GM12873 (cell line): ENCODE measurements around the gene WDR13.

Experiments
- TF ChIP-seq, protein P1 (sequence below): IDR thresholded peaks from 2 replicates; pipeline ENCODE4 v1.5.1; 2012; ENCODE audit warnings: low read depth, mild to moderate bottlenecking, moderate library complexity, low read length, control low read depth; ENCODE audit not compliant: insufficient read depth; ENCODE audit errors: missing control alignments

Gene WDR13

DNA sequence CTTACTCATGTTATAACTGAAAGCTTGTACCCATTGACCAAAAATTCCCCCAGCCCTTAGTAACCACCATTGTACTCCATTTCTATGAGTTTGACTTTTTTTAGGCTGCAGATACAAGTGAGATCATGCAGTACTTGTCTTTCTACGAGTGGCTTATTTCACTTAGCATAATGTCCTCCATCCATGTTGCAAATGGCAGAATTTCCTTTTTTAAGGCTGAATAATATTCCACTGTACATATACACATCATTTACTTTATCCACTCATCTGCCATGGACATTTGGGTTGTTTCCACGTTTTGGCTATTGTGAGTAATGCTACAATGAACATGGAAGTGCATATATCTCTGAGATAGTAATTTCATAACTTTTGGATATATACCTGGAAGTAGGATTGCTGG, 12.6 kb upstream of the WDR13 start:
- TF ChIP-seq, protein P1, sequence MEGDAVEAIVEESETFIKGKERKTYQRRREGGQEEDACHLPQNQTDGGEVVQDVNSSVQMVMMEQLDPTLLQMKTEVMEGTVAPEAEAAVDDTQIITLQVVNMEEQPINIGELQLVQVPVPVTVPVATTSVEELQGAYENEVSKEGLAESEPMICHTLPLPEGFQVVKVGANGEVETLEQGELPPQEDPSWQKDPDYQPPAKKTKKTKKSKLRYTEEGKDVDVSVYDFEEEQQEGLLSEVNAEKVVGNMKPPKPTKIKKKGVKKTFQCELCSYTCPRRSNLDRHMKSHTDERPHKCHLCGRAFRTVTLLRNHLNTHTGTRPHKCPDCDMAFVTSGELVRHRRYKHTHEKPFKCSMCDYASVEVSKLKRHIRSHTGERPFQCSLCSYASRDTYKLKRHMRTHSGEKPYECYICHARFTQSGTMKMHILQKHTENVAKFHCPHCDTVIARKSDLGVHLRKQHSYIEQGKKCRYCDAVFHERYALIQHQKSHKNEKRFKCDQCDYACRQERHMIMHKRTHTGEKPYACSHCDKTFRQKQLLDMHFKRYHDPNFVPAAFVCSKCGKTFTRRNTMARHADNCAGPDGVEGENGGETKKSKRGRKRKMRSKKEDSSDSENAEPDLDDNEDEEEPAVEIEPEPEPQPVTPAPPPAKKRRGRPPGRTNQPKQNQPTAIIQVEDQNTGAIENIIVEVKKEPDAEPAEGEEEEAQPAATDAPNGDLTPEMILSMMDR: no peak

DNA sequence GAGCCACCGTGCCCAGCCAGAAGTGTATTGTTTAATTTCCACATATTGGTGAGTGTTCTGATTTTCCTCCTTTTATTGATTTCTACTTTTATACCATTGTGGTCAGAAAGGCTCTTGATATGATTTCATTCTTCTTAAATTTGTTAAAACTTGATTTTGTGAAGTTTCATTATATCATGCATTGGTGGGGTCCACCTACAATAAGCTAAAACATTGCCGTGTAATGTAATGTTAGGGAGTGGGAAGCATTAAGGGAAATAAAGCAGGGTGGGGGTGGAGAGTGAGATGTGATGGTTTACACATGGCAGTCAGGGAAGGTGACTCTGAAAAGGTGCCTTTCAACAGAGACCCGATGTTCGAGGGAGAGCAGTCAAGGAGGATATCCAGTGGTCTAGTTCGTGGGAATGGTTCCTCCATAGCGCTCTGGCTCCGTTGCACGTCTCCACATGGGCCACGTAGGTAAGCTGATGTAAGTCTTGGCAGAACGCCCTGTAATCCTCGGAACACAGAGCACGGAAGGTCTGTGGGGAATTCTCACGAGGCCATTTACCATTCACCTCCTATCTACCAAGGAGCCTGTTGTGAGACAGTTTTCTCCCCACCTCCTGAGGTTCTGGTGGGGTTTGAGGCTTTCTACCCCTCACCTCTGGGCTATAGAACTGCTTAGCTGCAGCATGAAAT, 7.7 kb upstream of the WDR13 start:
- TF ChIP-seq, protein P1: no peak

DNA sequence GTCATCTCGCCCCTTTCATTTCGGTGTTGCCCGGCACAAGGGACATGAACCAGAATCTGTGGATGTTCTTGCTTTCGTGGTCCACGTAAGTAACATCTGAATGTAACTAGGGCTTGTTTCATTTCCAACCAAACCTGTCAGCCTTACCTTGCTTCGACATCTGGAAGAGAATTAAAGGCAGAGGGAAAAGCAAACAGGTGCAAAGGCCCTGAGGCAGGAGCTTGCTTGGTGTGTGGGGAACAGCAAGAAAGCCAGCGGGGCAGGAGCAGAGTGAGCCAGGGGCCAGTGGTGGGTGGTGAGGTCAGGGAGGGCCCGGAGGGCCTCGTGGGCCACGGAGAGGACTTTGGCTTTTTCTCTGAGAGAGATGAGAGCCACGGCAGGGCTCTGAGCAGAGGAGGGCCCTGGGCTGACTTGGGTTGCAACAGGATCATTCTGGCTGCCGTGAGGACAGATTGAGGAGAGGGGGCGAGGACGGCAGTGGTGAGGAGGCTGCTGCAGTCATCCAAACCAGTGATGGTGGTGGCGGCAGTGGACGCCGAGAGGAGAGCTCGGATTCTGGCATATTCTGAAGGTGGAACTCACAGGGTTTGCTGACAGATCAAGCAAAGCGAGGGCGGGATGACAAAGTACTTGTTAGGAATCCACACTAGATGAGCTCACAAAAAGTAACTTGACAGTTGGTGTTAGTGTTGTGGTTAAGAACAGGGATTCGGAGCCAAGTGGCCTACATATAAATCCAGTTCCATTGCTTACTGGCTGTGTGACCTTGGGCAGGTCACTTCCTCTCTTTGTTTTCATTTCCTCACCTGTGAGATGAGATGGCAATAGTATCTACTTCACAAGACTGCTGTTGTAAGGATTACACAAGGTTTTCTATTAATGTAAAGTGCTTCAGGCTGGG, 6.8 kb upstream of the WDR13 start:
- TF ChIP-seq, protein P1: no peak

DNA sequence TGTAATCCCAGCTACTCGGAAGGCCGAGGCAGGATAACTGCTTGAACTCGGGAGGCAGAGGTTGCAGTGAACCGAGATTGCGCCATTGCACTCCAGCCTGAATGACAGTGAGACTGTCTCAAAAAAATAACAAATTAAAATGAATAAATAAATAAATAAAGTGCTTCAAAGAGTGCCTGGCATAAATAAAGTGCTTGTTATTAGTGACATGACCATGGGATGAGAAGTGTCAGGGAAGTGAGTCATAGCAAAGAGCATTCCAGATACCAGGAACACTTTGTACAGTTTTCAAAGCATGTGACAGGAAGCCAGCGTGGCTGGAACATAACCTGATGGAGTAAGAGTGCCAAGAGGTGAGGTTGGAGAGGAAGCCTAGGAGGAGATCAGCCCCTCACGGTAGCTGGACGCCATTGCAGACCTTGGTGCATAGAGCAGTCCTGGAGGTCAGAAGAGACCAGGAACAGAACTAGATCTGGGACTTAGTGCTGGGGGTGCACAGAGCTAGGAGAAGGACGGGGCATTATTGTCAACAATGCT, 6.0 kb upstream of the WDR13 start:
- TF ChIP-seq, protein P1: no peak

DNA sequence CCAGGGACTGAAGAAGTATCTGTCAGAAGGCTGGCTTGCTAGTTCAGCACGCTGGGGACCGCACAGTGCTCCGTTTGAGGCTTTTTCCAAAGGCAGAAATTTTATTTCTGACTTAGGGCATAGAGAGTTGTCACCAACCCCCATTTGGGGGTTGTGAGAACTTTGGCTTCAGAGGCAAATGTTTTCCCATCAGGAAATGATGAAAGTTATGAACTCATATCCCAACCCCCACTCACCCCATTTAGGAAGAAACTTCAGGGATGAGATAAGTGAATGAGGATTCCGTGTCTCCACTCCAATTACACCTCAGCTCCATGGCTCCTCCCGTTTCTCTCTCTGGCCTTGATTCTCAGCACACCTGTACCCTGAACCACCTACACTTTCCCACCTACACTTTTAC, 4.3 kb upstream of the WDR13 start:
- TF ChIP-seq, protein P1: no peak

DNA sequence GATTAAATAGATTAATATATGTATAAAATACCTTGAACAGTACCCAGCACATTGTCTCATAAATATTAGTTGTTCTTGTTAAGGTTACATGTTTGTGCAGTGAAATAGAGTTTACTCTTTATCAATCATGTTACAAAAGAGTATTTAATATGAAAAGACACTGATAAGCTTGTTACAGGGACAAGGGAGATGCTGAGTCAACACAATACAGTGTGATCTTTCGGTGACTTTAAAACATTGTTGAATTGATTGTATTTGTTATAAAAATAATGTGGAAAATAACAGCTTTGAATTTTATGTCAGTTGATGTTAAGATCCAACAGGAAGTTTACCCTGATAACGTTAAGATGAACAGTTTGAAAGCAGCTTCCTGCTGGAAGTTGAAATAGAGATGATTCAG, 1.4 kb upstream of the WDR13 start:
- TF ChIP-seq, protein P1: no peak

DNA sequence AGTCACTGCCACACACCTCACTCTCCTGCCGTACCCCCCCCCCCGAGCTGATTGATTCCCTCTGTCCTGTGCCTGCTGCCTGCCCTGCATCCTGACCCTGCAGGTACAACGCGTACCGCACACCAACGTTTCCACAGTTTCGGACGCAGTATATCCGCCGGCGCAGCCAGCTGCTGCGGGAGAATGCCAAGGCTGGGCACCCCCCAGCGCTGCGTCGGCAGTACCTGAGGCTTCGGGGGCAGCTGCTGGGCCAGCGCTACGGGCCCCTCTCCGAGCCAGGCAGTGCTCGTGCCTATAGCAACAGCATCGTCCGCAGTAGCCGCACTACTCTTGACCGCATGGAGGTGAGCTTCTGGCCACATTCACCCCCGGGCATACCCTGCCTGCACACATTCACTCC, 1.3 kb downstream of the WDR13 start:
- TF ChIP-seq, protein P1: no peak
